Inflammatory macrophage (primary cell): ENCODE measurements around the gene OXNAD1.
A peak's percentile ranks its signal among the peaks of the same experiment; 100 is the strongest.

ENCODE experiments used
- DNase-seq, 2 donors: peaks; one replicate each; pipeline ENCODE4 v3.0.0-alpha.2; 2020 to 2022
- total RNA-seq, 18 experiments: gene quantifications; one replicate each; lab custom pipeline; 2026; ENCODE audit warnings: mixed read lengths in 6 of 18, inconsistent platforms in 2 of 18; lab: John Stamatoyannopoulos, UW

Gene OXNAD1
- total RNA-seq = 5.5 to 31.9 (median 20.8) reads per million in 18 experiments

- DNase-seq = peak; percentile 100
These were observed at the start of gene OXNAD1, which contains the start of gene DPH3 for GRCh38 chr3:16264708-16265454. Gene OXNAD1, plus strand, starts transcription at chr3:16265212. Its CDS starts 5,741 bp downstream, at chr3:16270953. Gene DPH3, minus strand, starts transcription at chr3:16264943. Its CDS starts 67 bp downstream, at chr3:16264876.

GRCh38 chr3:16216373-16216935 lies 48.6 kb upstream of the OXNAD1 start:
- no peak for DNase-seq

GRCh38 chr3:16219777-16220176 lies 45.2 kb upstream of the OXNAD1 start:
- DNase-seq = no peak

GRCh38 chr3:16221990-16222389 lies 43.0 kb upstream of the OXNAD1 start:
- DNase-seq = no peak

GRCh38 chr3:16222547-16222946 lies 42.5 kb upstream of the OXNAD1 start:
- DNase-seq = no peak

- DNase-seq = no peak
These were observed 40.7 kb upstream of the OXNAD1 start for GRCh38 chr3:16224325-16224724.

- no peak for DNase-seq
These were observed 37.4 kb upstream of the OXNAD1 start for GRCh38 chr3:16227566-16227965.

GRCh38 chr3:16229681-16230080 lies 35.3 kb upstream of the OXNAD1 start:
- DNase-seq = no peak

- DNase-seq = no peak
These were observed 33.0 kb upstream of the OXNAD1 start for GRCh38 chr3:16231983-16232382.

- DNase-seq = no peak
These were observed 31.2 kb upstream of the OXNAD1 start for GRCh38 chr3:16233806-16234205.

GRCh38 chr3:16234281-16234680 lies 30.7 kb upstream of the OXNAD1 start:
- DNase-seq = no peak

GRCh38 chr3:16236030-16236639 lies 28.9 kb upstream of the OXNAD1 start:
- DNase-seq = no peak

- DNase-seq = no peak
These were observed 28.1 kb upstream of the OXNAD1 start for GRCh38 chr3:16236856-16237393.

GRCh38 chr3:16239086-16239770 lies 25.8 kb upstream of the OXNAD1 start:
- peak in 1 of 2 donors; percentile 35 for DNase-seq

- DNase-seq = no peak
These were observed 25.2 kb upstream of the OXNAD1 start for GRCh38 chr3:16239780-16240179.

GRCh38 chr3:16240229-16241023 lies 24.6 kb upstream of the OXNAD1 start:
- peak; percentile 76 to 91 for DNase-seq

GRCh38 chr3:16241225-16241624 lies 23.8 kb upstream of the OXNAD1 start:
- no peak for DNase-seq

- no peak for DNase-seq
These were observed 22.8 kb upstream of the OXNAD1 start for GRCh38 chr3:16242177-16242576.

- DNase-seq = no peak
These were observed 21.1 kb upstream of the OXNAD1 start for GRCh38 chr3:16243706-16244490.

GRCh38 chr3:16245609-16246008 lies 19.4 kb upstream of the OXNAD1 start:
- no peak for DNase-seq
